GM21737 (cell line): Measurements from ENCODE around the gene RNF157.
"Not testable (repeated sequence)": the region's sequence is repeated elsewhere in the genome, so short reads cannot be mapped to it uniquely, and the experiment has no call there.

Source experiments
- ATAC-seq: cut with Tn5 transposase; IDR thresholded peaks from one replicate; pipeline ENCODE4 v1.9.1; 2021; ENCODE audit warnings: mild to moderate bottlenecking, moderate library complexity; ENCODE audit not compliant: unreplicated experiment

Gene RNF157

GRCh38 chr17:76195281-76196096 is 44.8 kb downstream of the RNF157 start:
- no peak for ATAC-seq

- no peak for ATAC-seq
These were observed 46.7 kb downstream of the RNF157 start for GRCh38 chr17:76193591-76193990.

GRCh38 chr17:76191896-76192295 is 48.4 kb downstream of the RNF157 start:
- peak; percentile 55 for ATAC-seq

- ATAC-seq, result no peak
These were observed 50.6 kb downstream of the RNF157 start for GRCh38 chr17:76189741-76190140.

- ATAC-seq, result no peak
These were observed 51.0 kb downstream of the RNF157 start for GRCh38 chr17:76189247-76189646.

- no peak for ATAC-seq
These were observed 51.9 kb downstream of the RNF157 start for GRCh38 chr17:76188213-76189016.

GRCh38 chr17:76186774-76187173 is 53.5 kb downstream of the RNF157 start:
- ATAC-seq, result not testable (repeated sequence)

- ATAC-seq, result no peak
These were observed 56.0 kb downstream of the RNF157 start for GRCh38 chr17:76184290-76184689.

GRCh38 chr17:76182016-76182764 is 58.1 kb downstream of the RNF157 start:
- peak; percentile 66 for ATAC-seq

- no peak for ATAC-seq
These were observed 60.5 kb downstream of the RNF157 start for GRCh38 chr17:76179496-76180467.

- ATAC-seq, result no peak
These were observed 62.2 kb downstream of the RNF157 start for GRCh38 chr17:76178124-76178523.

GRCh38 chr17:76176701-76177574 is 63.4 kb downstream of the RNF157 start:
- no peak for ATAC-seq

- no peak for ATAC-seq
These were observed 66.3 kb downstream of the RNF157 start for GRCh38 chr17:76174037-76174436.

- no peak for ATAC-seq
These were observed 66.8 kb downstream of the RNF157 start for GRCh38 chr17:76173474-76173873.

- ATAC-seq, result no peak
These were observed 68.6 kb downstream of the RNF157 start for GRCh38 chr17:76171706-76172105.

- no peak for ATAC-seq
These were observed 70.2 kb downstream of the RNF157 start for GRCh38 chr17:76170114-76170513.

- ATAC-seq, result no peak
These were observed 73.4 kb downstream of the RNF157 start for GRCh38 chr17:76166906-76167305.

- ATAC-seq, result no peak
These were observed 74.1 kb downstream of the RNF157 start for GRCh38 chr17:76166168-76166567.

- ATAC-seq, result no peak
These were observed 76.0 kb downstream of the RNF157 start for GRCh38 chr17:76164331-76164730.
